ENCODE data around the gene GLCCI1.

GRCh38 chr7:7921830-7922229 lies 46.8 kb upstream of the GLCCI1 start:
- TF ChIP-seq PAX5 (IDR thresholded peaks at IDR 0.05; ENCODE audit: borderline replicate concordance, low read depth, low read length): no peak
- no peak for TF ChIP-seq CTCF (IDR thresholded peaks at IDR 0.05 in 2 of 3, conservative IDR thresholded peaks at IDR 0.05 in 1 of 3; ENCODE audit: control insufficient read depth in 2 of 3, extremely low read depth in 1 of 3, insufficient read depth in 1 of 3, low read depth in 3 of 3, low read length in 3 of 3)
- no peak for TF ChIP-seq ZNF622 (IDR thresholded peaks at IDR 0.05)
- no peak for TF ChIP-seq HDAC6 (IDR thresholded peaks at IDR 0.05; ENCODE audit: unreplicated experiment)
- TF ChIP-seq JUND (IDR thresholded peaks at IDR 0.05; ENCODE audit: low read depth, low read length): no peak
- no peak for TF ChIP-seq EZH2 (IDR thresholded peaks at IDR 0.05; ENCODE audit: borderline replicate concordance, control insufficient read depth, low read depth, low read length)
